Measurements from ENCODE around the gene KIF5A.

KIF5A gene

DNA sequence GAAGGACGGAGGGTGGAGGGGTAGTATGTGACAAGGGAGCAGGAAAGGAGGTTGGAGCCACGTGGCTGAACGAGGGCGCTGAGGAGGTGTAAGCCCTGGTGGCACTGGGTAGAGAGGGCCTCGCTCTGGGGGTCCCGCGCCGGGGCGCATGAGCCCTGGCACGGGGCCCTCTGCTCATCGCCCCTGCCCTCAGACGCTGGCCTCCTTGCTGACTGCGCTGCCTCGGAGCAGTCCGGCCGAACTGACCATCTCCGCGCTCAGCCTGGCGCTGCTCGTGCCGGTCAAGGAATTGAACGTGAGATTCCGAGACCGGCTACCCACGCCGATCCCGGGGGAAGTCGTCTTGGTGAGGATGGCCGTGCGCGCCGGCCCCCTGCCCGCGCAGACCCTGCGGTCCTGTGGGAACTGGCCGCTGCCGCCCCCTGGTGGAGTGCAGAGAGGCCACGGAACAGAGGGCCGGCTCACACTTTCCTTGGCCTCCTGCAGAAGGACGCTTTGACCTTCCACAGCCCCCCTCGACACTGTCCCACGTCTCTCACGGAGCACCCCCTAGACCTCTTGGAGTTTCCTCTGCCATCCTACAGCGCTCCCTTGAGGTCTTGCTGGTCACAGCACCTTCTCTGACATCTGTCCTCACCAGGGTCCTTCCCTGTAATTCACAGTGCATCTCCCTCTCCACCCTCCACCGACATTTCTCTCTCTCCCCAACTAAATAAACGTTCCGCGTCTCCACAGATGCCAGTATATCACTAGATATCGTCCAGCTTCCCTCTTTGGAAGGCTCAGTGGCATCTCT lies 71.9 kb downstream of the KIF5A start:
- TF ChIP-seq MYC (IDR thresholded peaks at IDR 0.05; ENCODE audit: low read depth, low read length) = no peak
- TF ChIP-seq, protein P1, sequence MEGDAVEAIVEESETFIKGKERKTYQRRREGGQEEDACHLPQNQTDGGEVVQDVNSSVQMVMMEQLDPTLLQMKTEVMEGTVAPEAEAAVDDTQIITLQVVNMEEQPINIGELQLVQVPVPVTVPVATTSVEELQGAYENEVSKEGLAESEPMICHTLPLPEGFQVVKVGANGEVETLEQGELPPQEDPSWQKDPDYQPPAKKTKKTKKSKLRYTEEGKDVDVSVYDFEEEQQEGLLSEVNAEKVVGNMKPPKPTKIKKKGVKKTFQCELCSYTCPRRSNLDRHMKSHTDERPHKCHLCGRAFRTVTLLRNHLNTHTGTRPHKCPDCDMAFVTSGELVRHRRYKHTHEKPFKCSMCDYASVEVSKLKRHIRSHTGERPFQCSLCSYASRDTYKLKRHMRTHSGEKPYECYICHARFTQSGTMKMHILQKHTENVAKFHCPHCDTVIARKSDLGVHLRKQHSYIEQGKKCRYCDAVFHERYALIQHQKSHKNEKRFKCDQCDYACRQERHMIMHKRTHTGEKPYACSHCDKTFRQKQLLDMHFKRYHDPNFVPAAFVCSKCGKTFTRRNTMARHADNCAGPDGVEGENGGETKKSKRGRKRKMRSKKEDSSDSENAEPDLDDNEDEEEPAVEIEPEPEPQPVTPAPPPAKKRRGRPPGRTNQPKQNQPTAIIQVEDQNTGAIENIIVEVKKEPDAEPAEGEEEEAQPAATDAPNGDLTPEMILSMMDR (IDR thresholded peaks at IDR 0.05; ENCODE audit: low read depth, low read length) = peak; percentile 84
- peak; percentile 59 for DNase-seq (ENCODE audit: low read depth)
- no peak overlapping the region for H3K4me3 ChIP-seq (ENCODE audit: low read depth, low read length)

DNA sequence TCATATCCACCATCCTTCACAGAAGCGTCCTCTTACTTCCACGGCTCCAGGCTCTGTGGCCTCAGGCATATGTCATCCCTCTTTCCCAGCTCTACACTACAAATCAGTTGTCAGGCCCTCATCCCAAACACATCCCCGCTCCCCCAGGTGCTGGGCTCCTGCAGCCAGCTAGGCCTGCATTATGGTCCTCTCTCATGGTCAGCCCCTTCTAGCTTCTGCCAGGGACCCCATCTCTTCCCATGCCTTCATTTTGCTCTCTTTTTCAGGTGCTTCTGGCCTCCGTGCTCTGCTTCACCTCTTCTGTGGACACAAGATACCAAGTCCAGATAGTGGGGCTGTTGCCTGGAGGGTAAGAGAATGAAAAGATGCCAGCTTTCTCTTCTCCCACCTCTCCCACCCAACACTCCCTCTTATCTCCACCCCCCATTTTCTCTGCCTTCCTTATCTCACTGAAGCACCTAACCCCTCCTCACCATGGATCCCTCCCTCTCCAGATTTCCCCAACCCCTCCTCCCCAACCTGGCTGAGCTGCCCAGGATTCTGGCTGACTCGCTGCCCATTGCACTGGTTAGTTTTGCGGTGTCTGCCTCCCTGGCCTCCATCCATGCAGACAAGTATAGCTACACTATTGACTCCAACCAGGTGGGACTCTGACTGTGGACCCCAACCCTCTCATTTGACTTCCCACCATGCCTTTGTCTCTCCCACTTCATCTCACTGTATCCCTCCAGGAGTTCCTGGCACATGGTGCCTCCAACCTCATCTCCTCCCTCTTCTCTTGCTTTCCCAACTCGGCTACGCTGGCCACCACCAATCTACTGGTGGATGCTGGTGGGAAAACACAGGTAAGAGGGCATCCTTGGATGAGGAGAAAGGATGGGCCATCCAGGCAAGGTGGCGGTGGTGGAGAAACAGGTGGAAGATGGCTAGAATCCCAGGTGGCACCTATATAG lies 72.7 kb downstream of the KIF5A start:
- TF ChIP-seq, protein P1 (IDR thresholded peaks at IDR 0.05; ENCODE audit: low read depth, low read length) = no peak
- no peak for TF ChIP-seq MYC (IDR thresholded peaks at IDR 0.05; ENCODE audit: low read depth, low read length)
- TF ChIP-seq, protein P2, sequence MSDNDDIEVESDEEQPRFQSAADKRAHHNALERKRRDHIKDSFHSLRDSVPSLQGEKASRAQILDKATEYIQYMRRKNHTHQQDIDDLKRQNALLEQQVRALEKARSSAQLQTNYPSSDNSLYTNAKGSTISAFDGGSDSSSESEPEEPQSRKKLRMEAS (IDR thresholded peaks at IDR 0.05; ENCODE audit: low read depth, low read length) = no peak
- TF ChIP-seq POLR2A (IDR thresholded peaks at IDR 0.05; ENCODE audit: extremely low read depth, insufficient read length) = no peak
- DNase-seq (ENCODE audit: low read depth) = no peak
- no peak overlapping the region for H3K4me3 ChIP-seq (ENCODE audit: low read depth, low read length)

DNA sequence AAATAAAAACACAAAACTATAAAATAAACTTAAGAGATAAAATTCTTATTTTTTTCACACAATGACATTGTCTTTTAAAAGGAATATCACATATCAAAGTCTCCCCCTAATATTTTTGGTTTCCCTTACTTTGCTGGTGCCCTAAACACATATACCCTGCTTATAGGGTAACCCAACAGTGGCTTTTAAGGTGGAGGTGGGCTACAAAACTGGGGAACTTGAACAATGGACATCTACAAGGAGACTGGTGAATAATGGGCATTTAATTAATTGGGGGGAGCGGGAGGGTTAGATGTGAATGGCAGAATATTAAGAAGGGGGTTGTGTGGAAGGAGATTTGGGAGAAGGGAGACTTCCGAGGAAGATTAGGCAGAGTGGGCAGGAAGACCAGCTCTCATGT lies 73.5 kb downstream of the KIF5A start:
- DNase-seq (ENCODE audit: low read depth) = no peak
- no peak overlapping the region for H3K4me3 ChIP-seq (ENCODE audit: low read depth, low read length)
- TF ChIP-seq, protein P2 (IDR thresholded peaks at IDR 0.05; ENCODE audit: low read depth, low read length) = no peak
- TF ChIP-seq, protein P1 (IDR thresholded peaks at IDR 0.05; ENCODE audit: low read depth, low read length) = no peak
- TF ChIP-seq MYC (IDR thresholded peaks at IDR 0.05; ENCODE audit: low read depth, low read length) = no peak
- no peak for TF ChIP-seq POLR2A (IDR thresholded peaks at IDR 0.05; ENCODE audit: extremely low read depth, insufficient read length)

DNA sequence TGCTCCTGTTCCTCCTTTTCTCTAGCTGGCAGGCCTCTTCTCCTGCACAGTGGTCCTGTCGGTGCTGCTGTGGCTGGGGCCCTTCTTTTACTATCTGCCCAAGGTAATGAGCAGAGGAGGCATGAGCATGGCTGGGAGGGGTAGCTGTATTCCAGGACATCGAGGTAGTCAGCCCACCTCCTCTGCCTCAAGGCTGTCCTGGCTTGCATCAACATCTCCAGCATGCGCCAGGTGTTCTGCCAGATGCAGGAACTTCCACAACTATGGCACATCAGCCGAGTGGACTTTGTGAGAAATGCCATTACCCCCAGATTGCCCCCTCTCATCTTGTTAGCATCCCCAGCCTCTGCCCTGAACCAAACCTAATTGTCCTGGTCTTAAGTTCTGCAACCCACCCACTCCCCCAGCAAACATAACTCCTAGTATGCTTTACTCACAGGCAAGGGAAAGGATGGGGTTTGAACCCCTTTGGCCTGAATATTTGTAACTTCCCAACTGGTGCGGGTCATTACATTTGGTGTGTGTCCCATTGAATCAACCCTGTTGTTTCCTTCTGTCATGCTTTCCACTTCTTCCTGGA lies 74.1 kb downstream of the KIF5A start:
- TF ChIP-seq, protein P2 (IDR thresholded peaks at IDR 0.05; ENCODE audit: low read depth, low read length) = no peak
- TF ChIP-seq MYC (IDR thresholded peaks at IDR 0.05; ENCODE audit: low read depth, low read length) = no peak
- TF ChIP-seq, protein P1 (IDR thresholded peaks at IDR 0.05; ENCODE audit: low read depth, low read length) = no peak
- no peak for TF ChIP-seq POLR2A (IDR thresholded peaks at IDR 0.05; ENCODE audit: extremely low read depth, insufficient read length)
- no peak overlapping the region for H3K4me3 ChIP-seq (ENCODE audit: low read depth, low read length)
- no peak for DNase-seq (ENCODE audit: low read depth)

DNA sequence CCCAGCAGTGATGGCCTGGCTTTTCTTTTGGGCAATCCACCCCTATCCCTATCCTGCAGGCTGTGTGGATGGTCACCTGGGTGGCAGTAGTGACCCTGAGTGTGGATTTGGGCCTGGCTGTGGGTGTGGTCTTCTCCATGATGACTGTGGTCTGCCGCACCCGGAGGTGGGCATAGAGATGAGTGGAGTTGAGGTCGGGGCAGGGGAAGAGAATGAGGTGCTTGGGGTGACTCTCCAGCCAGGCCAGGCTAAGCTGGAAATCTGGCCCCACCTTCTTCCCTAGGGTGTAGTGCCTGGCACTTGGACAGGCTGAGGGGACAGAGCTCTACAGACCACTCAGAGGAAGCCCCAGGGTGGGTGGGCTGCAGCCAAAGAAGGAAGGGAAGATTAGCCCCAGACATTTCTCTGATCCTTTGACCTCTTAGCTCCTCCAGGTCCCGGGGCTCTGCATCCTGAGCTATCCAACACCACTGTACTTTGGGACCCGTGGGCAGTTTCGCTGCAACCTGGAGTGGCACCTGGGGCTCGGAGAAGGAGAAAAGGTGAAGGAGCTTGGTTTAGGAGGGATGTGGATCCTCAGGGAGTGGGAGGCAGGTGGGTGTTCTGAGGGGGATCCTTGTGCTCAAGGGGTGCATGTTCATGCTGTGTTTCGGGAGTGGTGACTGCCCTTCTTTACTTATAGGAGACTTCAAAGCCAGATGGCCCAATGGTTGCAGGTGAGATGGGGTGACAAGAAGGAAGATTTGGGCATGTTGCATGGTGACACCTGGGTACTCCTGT lies 74.8 kb downstream of the KIF5A start:
- TF ChIP-seq MYC (IDR thresholded peaks at IDR 0.05; ENCODE audit: low read depth, low read length) (no peak), POLR2A (IDR thresholded peaks at IDR 0.05; ENCODE audit: extremely low read depth, insufficient read length) (no peak)
- TF ChIP-seq, protein P2 (IDR thresholded peaks at IDR 0.05; ENCODE audit: low read depth, low read length) = no peak
- TF ChIP-seq, protein P1 (IDR thresholded peaks at IDR 0.05; ENCODE audit: low read depth, low read length) = no peak
- H3K4me3 ChIP-seq (ENCODE audit: low read depth, low read length) = no peak overlapping the region
- no peak for DNase-seq (ENCODE audit: low read depth)
